Right ventricle myocardium superior (tissue), 1 donor: ENCODE measurements around the gene ABHD16A. TPM values are rescaled to one million over a fixed set of nuclear protein-coding genes. Genes with fewer than 3 reads are reported as not detected.
A peak's percentile ranks its signal among the peaks of the same experiment; 100 is the strongest.

Experiments used
- ATAC-seq: fragments of 200-7000 bp; cut with Tn5 transposase; one replicate; pipeline ENCODE4 v1.9.1; 2020; ENCODE audit warnings: mild to moderate bottlenecking; ENCODE audit not compliant: poor library complexity
- DNase-seq: peaks from one replicate; pipeline ENCODE4 v3.0.0-alpha.2; 2020
- intact Hi-C: fragments of 100-400 bp; cut with DNase I; formaldehyde crosslinking; loops from one replicate; pipeline ENCODE4 v1.11.2; 2022
- long read RNA-seq: library from polyadenylated mRNA; unstranded; transcript quantifications from one replicate; pipeline ENCODE4 v2.0.0, GENCODE V29; 2021
- total RNA-seq: library from RNA; stranded (reverse); fragmentation: NEBNext Ultra II Directional; extraction: Animal tissue kit (Norgen Biotek cat#: 25700); gene quantifications from one replicate; pipeline ENCODE4 v1.2.1, GENCODE V29; 2021
- donor health status: DM: no; HTN: yes; CAD: no; lungs with severe emphysema.

Gene ABHD16A
- 27.9 TPM for total RNA-seq
- long read RNA-seq, transcript ABHD16A-201 (20 exons, 2,103 nt) = major isoform, 93 of 110 reads
- long read RNA-seq, partial matches to known transcripts = 1 of 110 reads
- long read RNA-seq, other reads (novel, unspliced or antisense) = 16 of 110 reads

DNA sequence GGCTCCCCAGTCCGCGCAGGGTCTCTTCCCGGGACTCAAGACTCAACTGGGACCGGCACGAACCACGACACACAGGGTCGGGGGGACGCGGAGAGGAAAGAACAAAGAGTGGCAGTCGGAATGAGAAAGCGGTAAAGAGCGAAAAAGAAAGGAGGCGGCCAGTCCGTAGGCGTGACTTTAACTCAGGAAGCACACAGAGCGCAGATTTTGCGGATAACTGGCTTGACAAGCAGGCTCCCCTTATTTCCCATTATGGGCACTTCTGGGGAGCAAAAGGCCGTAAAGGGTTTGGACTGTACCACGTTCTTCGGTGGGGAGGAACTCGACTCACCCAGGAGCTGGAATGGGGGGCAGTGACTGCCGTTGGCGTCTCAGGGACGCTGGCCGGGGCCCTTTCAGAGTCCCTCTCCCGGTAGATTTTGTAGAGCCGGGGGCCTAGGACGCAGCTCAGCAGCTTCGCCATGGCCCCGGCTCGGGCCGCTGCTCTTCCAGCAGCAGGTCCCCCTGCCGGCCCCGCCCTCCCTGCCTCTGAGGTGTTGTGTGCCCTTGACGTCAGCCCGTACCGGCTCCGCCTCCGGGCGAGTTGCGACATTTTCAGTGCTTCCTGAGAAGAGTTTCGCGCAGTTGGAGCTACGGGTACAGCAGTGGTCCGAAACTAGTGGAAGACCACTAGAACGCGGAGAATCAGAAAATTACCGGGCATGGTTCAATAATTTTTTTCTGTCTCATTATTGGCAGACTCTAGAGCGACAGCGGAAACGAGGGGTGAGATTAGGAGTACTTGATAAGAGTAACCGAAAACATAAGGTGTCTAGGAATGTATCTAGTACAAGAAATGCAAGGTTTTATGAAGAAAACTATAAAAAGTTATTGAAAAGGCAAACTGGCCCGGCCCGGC is at the start of gene ABHD16A:
TSS of gene ABHD16A (minus strand) at position 506 of the 898 bp plus-strand sequence. CDS start at position 463, 43 bp downstream.
- intact Hi-C loops = loop anchor here (5.0 kb wide), 1 partner anchor 34 kb away; the partner anchor contains the start of gene CLIC1
- ATAC-seq = peak; percentile 99

DNA sequence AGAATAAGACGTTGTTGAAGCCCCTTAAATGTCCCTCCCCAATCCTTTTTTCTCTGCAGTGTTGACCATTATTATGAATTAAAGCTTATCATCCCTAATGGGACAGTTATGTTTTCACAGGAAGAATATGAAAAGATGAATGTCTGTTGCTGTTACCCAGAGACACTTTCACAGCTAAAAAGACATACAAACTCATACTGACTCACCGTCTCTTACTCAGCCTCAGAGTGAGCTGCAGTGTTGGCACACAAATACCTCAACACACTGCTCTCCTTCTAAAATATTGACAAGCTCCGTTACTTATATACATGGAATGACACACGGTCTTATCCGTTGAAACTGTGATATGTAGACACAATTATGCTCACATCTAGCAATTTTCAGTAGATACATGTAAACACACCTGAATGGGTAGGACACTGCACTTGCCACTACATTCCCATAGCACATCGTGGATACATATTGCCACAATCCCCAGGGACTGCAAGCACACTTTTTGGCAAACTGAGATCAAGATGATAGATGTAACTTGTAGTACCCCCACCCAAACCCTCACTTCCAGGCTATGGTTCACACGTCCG is 49.7 kb upstream of the ABHD16A start:
- intact Hi-C loops = no loop called here
- no peak for ATAC-seq
- no peak for DNase-seq

More for the DNA sequence above, at the start of gene ABHD16A:
- DNase-seq = peak; percentile 100

GRCh38 chr6:31750411-31751022 is 47.4 kb upstream of the ABHD16A start:
- intact Hi-C loops = no loop called here
- no peak for ATAC-seq
- DNase-seq = no peak

DNA sequence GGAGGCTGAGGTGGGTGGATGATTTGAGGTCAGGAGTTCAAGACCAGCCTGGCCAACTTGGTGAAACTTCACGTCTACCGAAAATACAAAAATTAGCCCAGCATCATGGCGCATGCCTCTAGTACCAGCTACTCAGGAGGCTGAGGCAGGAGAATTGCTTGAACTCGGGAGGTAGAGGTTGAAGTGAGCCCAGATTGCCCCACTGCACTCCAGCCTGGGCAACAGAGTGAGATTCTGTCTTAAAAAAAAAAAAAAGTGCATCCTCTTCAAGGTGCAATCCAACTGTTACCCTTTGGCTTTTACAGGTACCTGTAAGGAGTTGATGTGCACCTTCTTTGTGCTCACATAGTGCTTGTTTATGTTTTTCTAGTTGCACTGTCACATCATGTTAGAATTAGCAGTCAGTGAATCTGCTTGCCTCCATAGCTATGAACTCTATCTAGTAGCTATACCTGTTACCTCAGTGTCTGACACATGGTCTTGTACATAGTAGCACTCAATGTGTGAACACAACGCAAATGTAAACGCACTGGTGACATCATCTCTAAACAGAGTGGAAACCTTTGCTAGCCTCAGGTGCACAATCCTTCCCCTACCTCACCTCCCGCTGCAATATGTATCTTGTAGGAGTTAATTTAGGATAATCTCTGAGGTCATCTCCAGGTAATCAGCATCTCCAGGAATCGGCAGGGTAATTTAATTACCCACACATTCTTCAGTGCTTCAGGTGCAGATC is 46.3 kb upstream of the ABHD16A start:
- intact Hi-C loops = no loop called here
- ATAC-seq = no peak
- DNase-seq = no peak

GRCh38 chr6:31744422-31744821 is 41.3 kb upstream of the ABHD16A start:
- ATAC-seq (no peak), DNase-seq (no peak)
- intact Hi-C loops = no loop called here

GRCh38 chr6:31742894-31743293 is 39.8 kb upstream of the ABHD16A start:
- no peak for DNase-seq
- intact Hi-C loops = no loop called here
- ATAC-seq = no peak

GRCh38 chr6:31741815-31742214 is 38.7 kb upstream of the ABHD16A start:
- intact Hi-C loops = no loop called here
- ATAC-seq = no peak
- no peak for DNase-seq

GRCh38 chr6:31740397-31741223 is 37.5 kb upstream of the ABHD16A start:
- intact Hi-C loops = no loop called here
- ATAC-seq (peak; percentile 1), DNase-seq (peak; percentile 53)

- peak; percentile 95 for ATAC-seq
- peak; percentile 99 for DNase-seq
- intact Hi-C loops = loop anchor here (5.0 to 10.0 kb wide), 2 partner anchors 38 to 95 kb away; partner anchors contain the start of gene ABHD16A
Observed at GRCh38 chr6:31739639-31740396, 36.7 kb upstream of the ABHD16A start, which contains the start of gene MSH5. Gene MSH5, plus strand, starts transcription at chr6:31740005. Its CDS starts 462 bp downstream, at chr6:31740467.

- ATAC-seq (no peak), DNase-seq (no peak)
- intact Hi-C loops = loop anchor here (5.0 to 10.0 kb wide), 2 partner anchors 36 to 97 kb away; partner anchors contain the start of gene ABHD16A
Observed at GRCh38 chr6:31737991-31738979, 35.2 kb upstream of the ABHD16A start.

GRCh38 chr6:31737315-31737990 is 34.3 kb upstream of the ABHD16A start:
- intact Hi-C loops = loop anchor here (5.0 to 10.0 kb wide), 2 partner anchors 35 to 97 kb away; partner anchors contain the start of gene ABHD16A
- DNase-seq (no peak), ATAC-seq (no peak)

DNA sequence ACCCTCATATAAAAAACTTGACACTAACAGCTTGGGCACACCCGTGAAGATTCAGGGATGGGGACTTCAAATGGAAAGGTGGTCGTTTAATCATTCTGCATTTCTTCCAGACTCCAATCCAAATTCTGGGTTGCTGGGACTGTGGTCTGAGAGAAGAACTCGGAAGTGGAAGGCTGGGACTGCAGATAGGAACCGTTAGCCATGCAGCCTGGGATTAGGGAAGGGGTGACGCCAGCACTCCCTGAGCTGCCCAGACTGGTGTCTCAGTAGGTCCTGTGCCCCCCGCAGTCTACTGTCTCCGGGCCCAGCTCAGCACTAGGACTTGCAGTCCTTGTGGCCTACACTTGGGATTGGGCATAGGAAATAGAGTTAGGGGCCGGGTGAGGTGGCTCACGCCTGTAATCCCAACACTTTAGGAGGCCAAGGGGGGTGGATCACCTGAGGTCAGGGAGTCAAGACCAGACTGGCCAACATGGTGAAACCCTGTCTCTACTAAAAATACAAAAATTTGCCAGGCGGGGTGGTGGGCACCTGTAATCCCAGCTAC is 33.7 kb upstream of the ABHD16A start:
- ATAC-seq = no peak
- DNase-seq = no peak
- intact Hi-C loops = loop anchor here (5.0 to 10.0 kb wide), 2 partner anchors 35 to 98 kb away; partner anchors contain the start of gene ABHD16A

DNA sequence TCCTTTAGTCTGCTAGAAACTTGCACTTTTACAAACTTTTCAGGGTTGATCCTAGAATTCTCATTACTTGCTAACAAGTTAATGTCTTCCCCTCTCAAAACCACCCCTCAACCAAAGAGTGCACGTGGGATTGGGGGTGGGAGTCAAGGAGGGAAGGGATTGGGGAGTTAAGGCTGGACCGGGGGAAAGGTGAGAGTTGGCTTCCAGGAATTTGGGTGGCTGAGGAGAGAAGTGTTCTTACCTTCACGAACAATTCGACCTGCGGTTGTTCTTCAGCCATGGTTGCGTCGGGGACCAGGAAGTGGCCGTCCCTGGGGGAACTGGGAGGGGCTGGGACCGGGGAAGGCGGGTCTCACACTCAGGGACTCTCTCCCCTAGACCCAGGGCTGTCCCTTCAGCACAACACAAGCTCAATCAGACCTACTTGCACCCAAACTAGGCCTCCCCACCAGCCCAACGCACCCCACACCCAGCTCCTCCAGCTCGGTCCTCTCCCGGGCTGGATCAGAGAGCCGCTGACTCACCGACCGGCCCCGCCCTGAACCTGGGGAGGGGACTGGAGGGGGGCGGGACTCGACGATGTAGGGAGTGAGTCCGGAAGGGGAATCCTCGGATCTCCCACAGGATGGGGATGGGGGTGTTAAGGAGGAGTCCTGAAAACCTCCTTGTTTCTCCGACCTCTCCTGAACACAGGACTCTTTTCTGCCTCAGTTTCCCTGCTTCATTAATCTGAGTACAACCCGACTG is 33.1 kb upstream of the ABHD16A start, which contains the start of gene CLIC1:
TSS of gene CLIC1 (minus strand) at position 510 of the 747 bp plus-strand sequence. CDS start at position 280, 230 bp downstream.
- intact Hi-C loops = loop anchor here (5.0 to 10.0 kb wide), 2 partner anchors 34 to 99 kb away; partner anchors contain the start of gene ABHD16A
- DNase-seq (peak; percentile 91), ATAC-seq (peak; percentile 72)
